IMR-90 (cell line): ENCODE results near the gene SPATA9. TPM values are rescaled to one million over a fixed set of nuclear protein-coding genes. Genes with fewer than 3 reads are reported as not detected.

Experiments
- BHLHE40 ChIP-seq: fragments of 150-350 bp; IDR thresholded peaks from 2 replicates; pipeline ENCODE4 v1.6.1; 2016; ENCODE audit warnings: mild to moderate bottlenecking, low read depth, low read length
- NFE2L2 ChIP-seq: fragments of 150-350 bp; IDR thresholded peaks from 2 replicates; pipeline ENCODE4 v1.6.1; 2016; ENCODE audit warnings: low read depth, mild to moderate bottlenecking, low read length
- polyA plus RNA-seq, 3 experiments: library from polyadenylated mRNA; depleted of rRNA; stranded (reverse); fragments of >200 nt; gene quantifications; 2 replicates each; pipeline ENCODE4 v1.2.3, GENCODE V29; 2012; ENCODE audit warnings: low replicate concordance in 1 of 3
- total RNA-seq: library from RNA; depleted of rRNA; stranded (reverse); fragments of >200 nt; gene quantifications from 2 replicates; pipeline ENCODE4 v1.2.3, GENCODE V29; 2012

The SPATA9 gene
- total and polyA plus RNA-seq, 2 of the 4 experiments (the other 2 are of a cell fraction) = 0.72 to 0.86 TPM

GRCh38 chr5:95647886-95648860 lies 34.6 kb downstream of the SPATA9 start (continued):
- no peak for TF ChIP-seq BHLHE40
- TF ChIP-seq NFE2L2 = no peak
